Brain microvascular endothelial cell (primary cell): ENCODE results near the gene MACROH2A1.

Experiments used
- DNase-seq: peaks from one replicate; pipeline ENCODE4 v3.0.0-alpha.2; 2020
- H3K27ac ChIP-seq: fragments of 250-450 bp; sonication (Bioruptor Pico); 2 replicates; pipeline ENCODE4 v1.5.1; 2020; ENCODE audit warnings: mild to moderate bottlenecking, moderate library complexity
- H3K27me3 ChIP-seq: fragments of 250-450 bp; sonication (Bioruptor Pico); replicated peaks from 2 replicates; pipeline ENCODE4 v1.5.1; 2020; ENCODE audit warnings: mild to moderate bottlenecking
- H3K36me3 ChIP-seq: fragments of 250-450 bp; sonication (Bioruptor Pico); replicated peaks from 2 replicates; pipeline ENCODE4 v1.5.1; 2020; ENCODE audit warnings: mild to moderate bottlenecking
- H3K4me3 ChIP-seq: 2 replicates; pipeline ENCODE4 v1.5.1; 2011; ENCODE audit warnings: low read depth, mild to moderate bottlenecking, control low read depth, low read length, moderate library complexity
- in situ Hi-C: cut with HindIII; loops from 2 replicates; pipeline ENCODE4 v1.10.0; 2017; ENCODE audit warnings: low sequenced_read_pairs, low pct_ligation_motif_present
- TF ChIP-seq, protein P1 (sequence below): IDR thresholded peaks from 2 replicates; pipeline ENCODE4 v1.5.1; 2011; ENCODE audit warnings: low read depth, mild to moderate bottlenecking, moderate library complexity, low read length, control low read depth, inconsistent platforms; ENCODE audit errors: missing control alignments

Gene MACROH2A1

DNA sequence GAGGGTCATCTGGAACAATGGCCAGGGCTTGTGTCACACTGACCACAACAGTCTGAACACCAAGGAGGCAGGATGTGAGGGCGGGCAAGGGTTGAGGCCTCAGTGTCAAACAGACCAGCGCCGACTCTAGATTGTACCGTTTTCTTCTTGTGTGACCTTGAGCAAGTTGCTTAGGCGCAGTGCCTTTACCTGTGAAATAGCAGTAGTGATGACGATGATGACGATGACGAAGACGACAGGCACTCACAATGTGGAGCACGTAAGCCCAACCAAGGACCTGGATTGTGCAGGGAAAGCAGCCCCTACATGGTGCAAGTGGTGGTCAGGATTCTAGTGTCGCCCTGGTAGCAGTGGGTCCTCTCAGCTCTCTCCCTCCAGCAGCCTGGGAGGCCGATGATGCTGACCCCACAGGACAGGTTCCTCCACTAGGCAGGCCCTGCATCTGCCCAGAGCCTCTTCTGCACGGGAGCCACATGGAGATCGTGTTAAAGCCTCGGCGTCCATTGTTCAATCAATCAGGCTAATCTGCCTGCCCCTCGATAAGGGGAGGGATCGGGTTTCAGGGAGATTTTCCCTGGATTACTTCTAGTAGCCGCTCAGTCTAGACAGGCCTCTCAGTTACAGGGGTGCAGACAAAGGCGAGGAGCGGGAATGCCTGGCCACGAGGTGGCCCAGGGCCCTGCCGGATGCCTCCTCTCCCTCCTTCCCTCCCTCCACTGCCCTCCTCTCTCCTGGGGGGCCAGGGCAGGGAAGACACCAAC, 91.7 kb downstream of the MACROH2A1 start:
- no peaks in the 10 kb centered on the region for H3K36me3 ChIP-seq
- in situ Hi-C loops: no loop called here
- H3K27me3 ChIP-seq: no peaks in the 10 kb centered on the region
- no peak overlapping the region for H3K4me3 ChIP-seq
- no peak for DNase-seq
- TF ChIP-seq, protein P1, sequence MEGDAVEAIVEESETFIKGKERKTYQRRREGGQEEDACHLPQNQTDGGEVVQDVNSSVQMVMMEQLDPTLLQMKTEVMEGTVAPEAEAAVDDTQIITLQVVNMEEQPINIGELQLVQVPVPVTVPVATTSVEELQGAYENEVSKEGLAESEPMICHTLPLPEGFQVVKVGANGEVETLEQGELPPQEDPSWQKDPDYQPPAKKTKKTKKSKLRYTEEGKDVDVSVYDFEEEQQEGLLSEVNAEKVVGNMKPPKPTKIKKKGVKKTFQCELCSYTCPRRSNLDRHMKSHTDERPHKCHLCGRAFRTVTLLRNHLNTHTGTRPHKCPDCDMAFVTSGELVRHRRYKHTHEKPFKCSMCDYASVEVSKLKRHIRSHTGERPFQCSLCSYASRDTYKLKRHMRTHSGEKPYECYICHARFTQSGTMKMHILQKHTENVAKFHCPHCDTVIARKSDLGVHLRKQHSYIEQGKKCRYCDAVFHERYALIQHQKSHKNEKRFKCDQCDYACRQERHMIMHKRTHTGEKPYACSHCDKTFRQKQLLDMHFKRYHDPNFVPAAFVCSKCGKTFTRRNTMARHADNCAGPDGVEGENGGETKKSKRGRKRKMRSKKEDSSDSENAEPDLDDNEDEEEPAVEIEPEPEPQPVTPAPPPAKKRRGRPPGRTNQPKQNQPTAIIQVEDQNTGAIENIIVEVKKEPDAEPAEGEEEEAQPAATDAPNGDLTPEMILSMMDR: no peak
- H3K27ac ChIP-seq: no peak overlapping the region

DNA sequence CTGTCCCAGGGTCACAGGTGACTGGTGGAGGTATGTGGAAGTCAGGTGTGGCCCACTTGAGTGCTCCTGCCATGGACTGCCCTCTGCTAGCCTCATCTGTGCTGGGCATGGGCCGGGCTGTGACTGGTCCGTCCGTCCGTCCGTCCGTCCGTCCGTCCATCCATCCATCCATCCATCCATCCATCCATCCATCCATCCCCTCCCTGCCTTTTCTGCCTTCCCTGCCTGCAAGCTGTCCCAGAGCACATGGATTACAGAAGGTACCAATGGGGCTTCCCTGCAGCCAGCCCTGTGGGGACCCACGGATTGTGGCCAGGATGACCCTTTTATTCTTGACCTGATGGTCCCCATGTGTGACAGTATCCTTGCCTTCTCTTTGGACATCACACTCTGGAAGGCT, 92.5 kb downstream of the MACROH2A1 start:
- Histone ChIP-seq H3K36me3 (no peaks in the 10 kb centered on the region), H3K27ac (no peak overlapping the region), H3K4me3 (no peak overlapping the region), H3K27me3 (no peaks in the 10 kb centered on the region)
- in situ Hi-C loops: no loop called here
- DNase-seq: no peak
- TF ChIP-seq, protein P1: no peak

DNA sequence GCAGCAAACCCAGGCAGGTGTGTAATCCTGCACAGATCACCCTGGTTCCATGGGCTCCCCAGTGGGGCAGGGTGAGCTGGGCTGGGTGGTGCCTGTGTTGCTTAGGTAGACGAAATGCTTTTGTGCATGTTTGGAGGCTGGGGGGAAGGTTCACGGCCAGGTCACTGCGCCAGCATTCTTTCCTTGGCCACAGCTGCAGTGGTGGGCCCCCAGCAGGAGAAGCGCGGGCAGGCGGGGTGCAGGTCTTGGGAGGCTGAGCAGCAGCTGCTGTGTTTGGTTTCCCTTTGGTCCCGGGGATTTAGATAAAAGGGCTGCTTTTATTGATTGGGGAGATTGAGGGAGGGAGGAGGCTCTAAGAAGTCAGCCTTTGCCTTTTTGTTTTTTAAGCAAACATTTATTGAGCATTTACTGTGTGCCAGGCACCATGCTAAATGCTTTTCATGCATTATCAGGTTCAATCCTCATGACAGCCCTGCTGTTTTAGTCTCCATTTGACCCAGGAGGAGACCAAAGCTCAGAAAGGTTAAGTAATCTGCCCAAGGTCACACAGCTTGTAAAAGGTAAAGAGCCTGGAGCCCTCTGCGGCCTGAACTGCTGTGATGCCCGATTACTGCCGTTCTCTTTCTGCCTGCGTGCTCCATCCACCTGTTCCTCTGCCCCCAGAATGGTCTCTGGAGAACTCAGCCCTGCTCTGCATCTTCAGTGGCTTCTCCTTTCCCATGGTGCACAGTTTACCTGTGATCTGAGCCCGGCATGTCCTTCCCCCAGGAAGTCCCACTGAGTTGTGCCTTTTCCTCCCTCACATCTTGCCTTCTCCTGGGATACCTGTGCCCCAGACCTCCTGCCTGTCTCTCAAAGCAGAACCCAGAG, 94.4 kb downstream of the MACROH2A1 start:
- Histone ChIP-seq H3K27ac (no peak overlapping the region), H3K4me3 (no peak overlapping the region), H3K27me3 (no peaks in the 10 kb centered on the region), H3K36me3 (no peaks in the 10 kb centered on the region)
- TF ChIP-seq, protein P1: no peak
- DNase-seq: peak; percentile 27
- in situ Hi-C loops: no loop called here

DNA sequence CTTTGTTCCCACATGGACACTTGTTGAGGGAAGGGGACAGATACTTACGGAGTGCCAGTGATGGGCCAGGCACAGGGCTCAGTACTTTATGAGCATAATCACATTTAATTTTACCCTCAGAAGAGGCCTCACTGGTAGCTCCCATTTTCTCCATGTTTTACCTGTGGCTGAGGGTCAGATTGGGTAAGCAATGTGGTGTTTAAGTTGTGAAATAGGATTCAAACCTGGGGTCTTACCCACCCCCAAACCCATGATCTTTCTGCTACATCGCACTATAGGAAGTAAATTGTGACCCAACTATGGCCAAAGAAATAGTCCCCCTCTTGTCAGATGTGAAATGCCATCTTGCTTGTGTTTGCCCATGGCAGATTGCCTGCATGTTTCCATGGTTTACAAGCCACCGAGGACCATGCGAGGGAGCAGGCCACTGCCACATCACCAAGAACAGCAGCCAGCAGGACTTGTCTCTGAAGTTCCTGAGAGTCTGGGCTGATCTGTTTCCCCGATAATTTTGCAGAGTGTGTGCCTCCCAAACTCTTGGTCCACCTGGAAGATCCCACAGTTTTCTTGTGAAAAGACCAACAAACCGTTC, 95.4 kb downstream of the MACROH2A1 start:
- Histone ChIP-seq H3K4me3 (no peak overlapping the region), H3K36me3 (no peaks in the 10 kb centered on the region), H3K27ac (no peak overlapping the region), H3K27me3 (no peaks in the 10 kb centered on the region)
- TF ChIP-seq, protein P1: no peak
- in situ Hi-C loops: no loop called here
- no peak for DNase-seq

DNA sequence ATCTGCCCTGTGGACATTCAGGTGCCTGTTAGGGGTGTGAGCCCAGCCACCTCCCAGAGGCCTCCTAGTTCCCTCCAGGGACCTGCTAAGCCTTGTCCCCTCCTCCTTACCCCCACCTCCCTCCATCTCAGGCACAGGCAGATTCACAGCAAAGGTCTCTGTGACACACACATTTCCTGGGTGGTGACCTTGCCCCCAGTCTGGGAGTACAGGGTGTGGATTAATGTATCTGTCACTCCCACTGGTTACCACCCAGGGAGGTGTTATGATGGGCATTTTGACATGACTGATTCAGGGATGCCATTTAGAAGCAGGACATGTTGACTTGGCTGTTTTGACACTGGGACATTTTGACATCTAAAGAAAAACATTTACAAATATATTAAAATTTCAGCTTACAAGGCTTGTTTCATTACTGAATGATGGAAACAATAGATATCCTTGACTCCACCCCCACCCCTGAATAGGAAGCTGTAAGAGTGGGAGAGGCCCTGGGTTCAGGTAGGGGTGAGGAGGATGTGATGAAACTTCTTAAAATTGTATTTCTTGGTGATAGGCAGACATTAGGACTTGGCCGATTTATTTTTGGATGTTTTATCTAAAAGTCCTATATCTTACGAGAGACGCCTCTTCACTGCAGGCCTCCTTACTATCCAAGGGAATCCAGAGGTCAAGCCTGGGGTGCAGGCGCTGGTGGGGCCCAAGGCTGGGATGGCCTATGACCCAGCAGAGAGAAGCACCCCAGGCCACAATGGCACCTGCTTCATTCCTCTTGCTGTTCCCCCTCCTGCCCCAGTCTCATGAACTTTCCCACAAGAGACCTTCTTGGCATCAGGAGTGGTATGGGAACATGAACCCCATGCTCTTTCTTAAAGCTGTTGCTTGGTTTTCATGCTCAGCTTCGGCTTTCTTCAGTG, 101.9 kb downstream of the MACROH2A1 start:
- H3K27ac ChIP-seq: no peak overlapping the region
- TF ChIP-seq, protein P1: no peak
- DNase-seq: no peak
- no peaks in the 10 kb centered on the region for H3K36me3 ChIP-seq
- in situ Hi-C loops: no loop called here
- no peak overlapping the region for H3K4me3 ChIP-seq
- H3K27me3 ChIP-seq: no peaks in the 10 kb centered on the region
